Kidney (tissue), 14 donors: Measurements from ENCODE around the gene ELMOD3. TPM values are rescaled to one million over a fixed set of nuclear protein-coding genes. Genes with fewer than 3 reads are reported as not detected.
A peak's percentile ranks its signal among the peaks of the same experiment; 100 is the strongest.

ENCODE experiments used
- DNase-seq, 5 donors: peaks; one replicate each; pipeline ENCODE4 v3.0.0-alpha.2; 2013 to 2020
- FAIRE-seq: peaks from 2 replicates; lab custom pipeline; 2012; peaks lifted over from hg19 to GRCh38; lab: Jason Lieb, UNC
- H3K27ac ChIP-seq, 2 donors: one replicate each; pipeline ENCODE4 v1.7.0; 2013; ENCODE audit warnings: low read depth in 2 of 2, low read length in 2 of 2, inconsistent platforms in 1 of 2
- H3K27me3 ChIP-seq: one replicate; pipeline ENCODE4 v1.7.1; 2013; ENCODE audit warnings: low read length, inconsistent platforms; ENCODE audit not compliant: control insufficient read depth, insufficient read depth
- H3K36me3 ChIP-seq, 3 donors: one replicate each; pipeline versions ENCODE4 v1.7.0 to v1.7.1; 2013; ENCODE audit warnings: low read length in 3 of 3, control low read depth in 1 of 3, inconsistent platforms in 1 of 3; ENCODE audit not compliant: insufficient read depth in 3 of 3, control insufficient read depth in 2 of 3
- H3K4me1 ChIP-seq, 3 donors: one replicate each; pipeline versions ENCODE4 v1.7.0 to v1.7.1; 2013; ENCODE audit warnings: low read length in 3 of 3, inconsistent platforms in 1 of 3, low read depth in 1 of 3; ENCODE audit not compliant: control insufficient read depth in 2 of 3, insufficient read depth in 2 of 3
- H3K4me3 ChIP-seq, 3 donors: one replicate each; pipeline versions ENCODE4 v1.7.0 to v1.8.1; 2013; ENCODE audit warnings: low read length in 3 of 3, control low read depth in 1 of 3, inconsistent platforms in 1 of 3
- H3K9ac ChIP-seq, 3 donors: one replicate each; pipeline versions ENCODE4 v1.7.0 to v1.7.1; 2013; ENCODE audit warnings: low read length in 3 of 3, control low read depth in 1 of 3, inconsistent platforms in 1 of 3
- H3K9me3 ChIP-seq, 3 donors: one replicate each; pipeline versions ENCODE4 v1.7.0 to v1.7.1; 2013; ENCODE audit warnings: low read length in 3 of 3, control low read depth in 1 of 3, inconsistent platforms in 1 of 3; ENCODE audit not compliant: control insufficient read depth in 2 of 3, insufficient read depth in 1 of 3
- intact Hi-C: fragments of 100-400 bp; cut with DNase I; formaldehyde crosslinking; loops from one replicate; pipeline ENCODE4 v1.11.1; 2022
- polyA plus RNA-seq: library from polyadenylated mRNA; stranded (reverse); fragments of 350-450 nt; fragmentation: Illumina TruSeq; extraction: RNeasy Lipid Tissue Mini Kit (QIAGEN cat#74804); gene quantifications from one replicate; pipeline ENCODE4 v1.2.3, GENCODE V29; 2014; ENCODE audit warnings: low read depth, low replicate concordance; ENCODE audit not compliant: insufficient read depth
- total RNA-seq: library from RNA; stranded (reverse); fragmentation: NEBNext Ultra II Directional; extraction: Animal tissue kit (Norgen Biotek cat#: 25700); gene quantifications from one replicate; pipeline ENCODE4 v1.2.1, GENCODE V29; 2021
- TF ChIP-seq, protein P1 (sequence below): IDR thresholded peaks from 3 replicates; pipeline ENCODE4 v1.5.1; 2012; ENCODE audit warnings: mild to moderate bottlenecking, moderate library complexity, borderline replicate concordance; ENCODE audit not compliant: insufficient read depth; ENCODE audit errors: extremely low read depth
- donor health status: control.
- donor health status: control.
- donor health status: control.
- donor health status: control.
- donor health status: control.
- donor health status: DM: yes; HTN: yes; CAD: no.
- donor health status: Normal renal cell carcinoma (clear cell type).

Gene ELMOD3
- total and polyA plus RNA-seq, 2 donors from 2014 or later = 15.3 to 17.0 TPM

DNA sequence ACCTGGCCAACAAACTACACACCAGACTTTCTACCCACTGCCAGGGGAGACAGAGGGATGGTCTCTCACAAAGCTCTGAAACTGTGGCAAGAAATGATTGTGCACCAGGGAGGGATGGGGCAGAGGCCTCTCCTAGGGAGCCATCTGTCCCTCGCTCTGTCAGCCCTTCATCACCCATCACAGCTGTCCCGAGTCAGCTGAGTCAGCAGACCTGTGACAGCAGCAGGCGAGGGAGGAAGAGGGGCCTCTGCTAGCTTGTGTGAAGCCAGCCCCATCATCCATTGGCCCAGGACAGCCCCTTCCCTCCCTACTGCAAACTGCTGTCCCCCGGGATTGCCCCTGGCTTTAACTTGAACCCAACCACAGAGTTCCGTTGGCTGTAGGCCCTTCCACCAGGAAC lies 69.0 kb downstream of the ELMOD3 start:
- intact Hi-C loops = loop anchor here (5.0 kb wide), 1 partner anchor 129 kb away; no protein-coding TSS in a partner anchor
- TF ChIP-seq, protein P1, sequence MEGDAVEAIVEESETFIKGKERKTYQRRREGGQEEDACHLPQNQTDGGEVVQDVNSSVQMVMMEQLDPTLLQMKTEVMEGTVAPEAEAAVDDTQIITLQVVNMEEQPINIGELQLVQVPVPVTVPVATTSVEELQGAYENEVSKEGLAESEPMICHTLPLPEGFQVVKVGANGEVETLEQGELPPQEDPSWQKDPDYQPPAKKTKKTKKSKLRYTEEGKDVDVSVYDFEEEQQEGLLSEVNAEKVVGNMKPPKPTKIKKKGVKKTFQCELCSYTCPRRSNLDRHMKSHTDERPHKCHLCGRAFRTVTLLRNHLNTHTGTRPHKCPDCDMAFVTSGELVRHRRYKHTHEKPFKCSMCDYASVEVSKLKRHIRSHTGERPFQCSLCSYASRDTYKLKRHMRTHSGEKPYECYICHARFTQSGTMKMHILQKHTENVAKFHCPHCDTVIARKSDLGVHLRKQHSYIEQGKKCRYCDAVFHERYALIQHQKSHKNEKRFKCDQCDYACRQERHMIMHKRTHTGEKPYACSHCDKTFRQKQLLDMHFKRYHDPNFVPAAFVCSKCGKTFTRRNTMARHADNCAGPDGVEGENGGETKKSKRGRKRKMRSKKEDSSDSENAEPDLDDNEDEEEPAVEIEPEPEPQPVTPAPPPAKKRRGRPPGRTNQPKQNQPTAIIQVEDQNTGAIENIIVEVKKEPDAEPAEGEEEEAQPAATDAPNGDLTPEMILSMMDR = no peak
- H3K4me1 ChIP-seq = peaks cover 0 to 27% (median 13%) of the 10 kb centered on the region in 3 donors

DNA sequence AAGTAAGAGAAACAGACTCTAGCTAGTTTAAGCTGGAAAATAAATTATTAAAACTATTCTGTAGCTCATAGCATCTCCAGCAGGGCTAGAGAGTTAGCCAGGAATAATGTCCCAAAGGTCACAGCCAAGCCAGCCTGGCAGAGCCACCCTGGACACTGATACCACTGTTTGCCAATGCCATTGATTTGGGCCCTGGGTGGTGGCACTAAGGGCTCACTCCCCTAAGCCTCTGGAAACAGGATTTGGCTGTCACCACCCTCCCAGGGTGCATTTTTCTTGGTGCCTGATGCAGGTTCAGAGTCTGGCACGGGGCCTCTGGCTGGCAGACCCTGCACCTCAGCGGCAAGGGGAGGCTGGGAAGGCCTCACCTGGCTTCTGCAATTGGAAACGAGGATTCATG lies 71.0 kb downstream of the ELMOD3 start:
- no peak for FAIRE-seq
- TF ChIP-seq, protein P1 = no peak
- intact Hi-C loops = no loop called here

More for the DNA sequence above, 69.0 kb downstream of the ELMOD3 start:
- DNase-seq = peak in 2 of 5 donors; percentile 31 to 69
- no peak overlapping the region for H3K4me3 ChIP-seq
- H3K36me3 ChIP-seq = no peaks in the 10 kb centered on the region
- H3K27ac ChIP-seq = no peak overlapping the region
- no peak for FAIRE-seq
- H3K9me3 ChIP-seq = no peaks in the 10 kb centered on the region
- no peak overlapping the region for H3K9ac ChIP-seq
- no peaks in the 10 kb centered on the region for H3K27me3 ChIP-seq

DNA sequence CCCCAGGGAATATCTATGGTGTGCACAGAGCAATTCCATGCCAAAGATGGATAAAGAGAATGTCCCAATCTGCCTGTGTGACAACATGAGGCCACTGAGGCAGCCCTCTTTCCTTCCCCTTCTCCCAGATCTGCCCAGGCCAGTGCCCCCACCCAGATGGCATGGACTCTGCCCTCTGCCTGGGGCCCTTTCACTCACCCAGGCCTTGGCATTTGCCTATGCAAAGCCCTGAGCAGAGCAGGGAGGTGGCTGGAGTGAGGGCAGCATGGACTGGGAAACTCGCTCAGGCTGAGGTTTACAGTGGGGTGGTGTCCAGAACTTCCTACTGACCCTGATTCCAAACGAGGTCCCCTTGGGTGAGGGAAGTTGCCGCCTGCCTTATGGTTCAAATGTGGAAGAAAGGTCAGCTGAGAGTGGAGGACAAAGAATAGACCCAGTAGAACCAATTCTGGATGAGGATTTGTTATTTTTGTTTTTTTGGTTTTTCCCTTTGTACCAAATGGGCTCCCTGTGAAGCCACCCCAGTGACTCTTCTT lies 72.8 kb downstream of the ELMOD3 start:
- no peaks in the 10 kb centered on the region for H3K9me3 ChIP-seq
- peaks cover 0 to 5% (median 0%) of the 10 kb centered on the region in 3 donors for H3K4me1 ChIP-seq
- intact Hi-C loops = no loop called here
- FAIRE-seq (no peak), DNase-seq (no peak)
- no peaks in the 10 kb centered on the region for H3K27me3 ChIP-seq
- no peak overlapping the region for H3K4me3 ChIP-seq
- no peak overlapping the region for H3K27ac ChIP-seq
- peak overlapping the region in 1 of 3 donors; percentile 15 for H3K9ac ChIP-seq
- TF ChIP-seq, protein P1 = no peak
- H3K36me3 ChIP-seq = no peaks in the 10 kb centered on the region

More for the DNA sequence above, 71.0 kb downstream of the ELMOD3 start:
- DNase-seq = no peak
- Histone ChIP-seq H3K4me3 (no peak overlapping the region), H3K36me3 (no peaks in the 10 kb centered on the region), H3K4me1 (peaks cover 0 to 15% (median 5%) of the 10 kb centered on the region in 3 donors), H3K9ac (no peak overlapping the region), H3K9me3 (no peaks in the 10 kb centered on the region), H3K27me3 (no peaks in the 10 kb centered on the region), H3K27ac (no peak overlapping the region)
